ENCODE measurements around the gene ZDHHC5.
A peak's percentile ranks its signal among the peaks of the same experiment; 100 is the strongest.
"Not testable (repeated sequence)": the region's sequence is repeated elsewhere in the genome, so short reads cannot be mapped to it uniquely, and the experiment has no call there.

ZDHHC5 gene

DNA sequence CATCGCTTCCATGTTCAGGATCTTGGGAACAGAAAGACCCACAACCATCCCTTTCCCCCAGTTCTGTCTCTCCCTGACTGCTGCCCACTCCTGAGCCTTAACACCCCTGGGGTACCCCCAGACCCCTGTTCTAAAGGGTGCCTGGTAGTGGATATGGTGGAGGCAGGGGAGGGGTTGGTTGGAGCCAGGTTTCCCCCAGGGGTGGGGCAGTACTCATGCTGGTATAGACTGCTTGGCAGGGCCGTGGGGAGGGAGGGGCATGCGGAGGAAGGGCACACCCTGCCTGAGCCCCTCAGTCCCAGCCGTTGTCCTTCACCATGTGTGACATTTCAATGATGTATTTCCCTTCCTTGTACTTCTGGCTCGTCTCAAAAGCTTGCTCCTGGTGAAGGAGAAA is 22.2 kb upstream of the ZDHHC5 start:
- DNase-seq, result no peak

DNA sequence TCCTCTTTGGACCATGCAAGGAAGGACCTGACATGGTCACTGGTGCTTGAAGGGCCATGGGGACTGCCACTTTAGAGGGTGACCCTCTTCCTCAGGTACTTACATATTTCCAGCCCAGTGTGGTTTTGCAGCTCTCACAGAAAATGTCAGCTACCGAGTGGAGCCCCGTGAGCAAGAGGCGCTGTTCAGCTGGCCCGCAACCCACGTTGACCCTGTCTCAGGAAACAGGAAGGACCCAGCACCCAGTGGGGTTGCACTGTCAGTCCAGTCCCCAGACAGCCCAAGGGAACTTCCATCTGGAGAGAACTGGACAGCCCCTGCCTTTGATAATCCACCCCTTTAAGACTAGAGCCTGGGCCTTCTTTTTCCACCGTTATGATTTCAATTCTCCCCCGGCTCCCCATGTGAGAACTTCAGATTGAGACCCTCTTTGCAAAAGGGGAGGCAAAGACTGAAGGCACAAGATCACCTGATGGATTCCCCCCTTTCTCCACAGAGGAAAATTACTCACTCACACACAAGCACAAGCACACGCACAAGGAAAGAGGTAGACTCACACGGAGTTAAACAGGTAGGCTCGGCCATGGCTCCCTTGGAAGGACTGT is 21.6 kb upstream of the ZDHHC5 start:
- DNase-seq, result no peak

DNA sequence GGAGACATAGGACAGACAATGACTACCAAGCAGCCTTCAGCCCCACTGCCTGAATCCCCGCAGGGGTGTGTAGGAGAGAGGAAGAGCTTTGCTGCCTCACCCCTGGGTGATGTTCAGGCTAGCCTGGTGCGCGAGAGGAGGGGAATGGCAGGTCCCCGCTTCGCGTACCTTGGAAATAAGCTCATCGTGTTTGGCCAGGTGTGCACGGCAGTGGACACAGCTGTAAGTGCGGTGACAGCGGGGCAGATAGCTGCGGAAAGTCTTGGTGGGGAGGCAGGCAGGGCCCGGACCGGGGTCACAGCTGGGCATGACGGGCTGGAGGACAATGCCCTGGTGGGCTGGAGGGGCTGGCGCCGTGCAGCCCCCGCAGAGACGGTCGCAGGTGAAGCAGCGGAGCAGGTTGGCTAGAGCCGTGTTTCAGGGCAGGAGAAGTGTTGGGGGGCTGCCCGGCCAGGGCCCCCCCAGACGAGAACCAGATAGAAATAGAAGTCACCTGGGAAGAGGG is 21.1 kb upstream of the ZDHHC5 start:
- DNase-seq, result no peak

DNA sequence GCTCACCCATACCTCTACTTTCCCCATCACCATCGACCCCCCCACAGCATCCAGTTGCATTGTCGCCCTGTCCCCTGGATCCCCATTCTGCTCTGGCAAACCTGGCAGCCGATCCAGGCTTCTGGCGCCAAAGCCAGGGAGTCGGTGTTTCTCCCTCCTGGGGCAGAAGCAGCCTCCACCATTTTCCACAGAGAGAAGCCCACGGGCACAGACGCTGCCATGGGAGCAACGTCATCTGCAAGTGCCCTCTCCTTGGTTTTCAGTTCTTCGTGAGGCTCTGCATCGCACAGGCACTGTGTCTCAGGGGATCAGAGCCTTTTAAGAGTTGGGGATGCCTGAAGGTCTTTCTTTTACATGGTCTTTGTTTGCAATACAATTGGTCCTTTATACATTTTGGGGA is 20.5 kb upstream of the ZDHHC5 start:
- DNase-seq, result no peak

DNA sequence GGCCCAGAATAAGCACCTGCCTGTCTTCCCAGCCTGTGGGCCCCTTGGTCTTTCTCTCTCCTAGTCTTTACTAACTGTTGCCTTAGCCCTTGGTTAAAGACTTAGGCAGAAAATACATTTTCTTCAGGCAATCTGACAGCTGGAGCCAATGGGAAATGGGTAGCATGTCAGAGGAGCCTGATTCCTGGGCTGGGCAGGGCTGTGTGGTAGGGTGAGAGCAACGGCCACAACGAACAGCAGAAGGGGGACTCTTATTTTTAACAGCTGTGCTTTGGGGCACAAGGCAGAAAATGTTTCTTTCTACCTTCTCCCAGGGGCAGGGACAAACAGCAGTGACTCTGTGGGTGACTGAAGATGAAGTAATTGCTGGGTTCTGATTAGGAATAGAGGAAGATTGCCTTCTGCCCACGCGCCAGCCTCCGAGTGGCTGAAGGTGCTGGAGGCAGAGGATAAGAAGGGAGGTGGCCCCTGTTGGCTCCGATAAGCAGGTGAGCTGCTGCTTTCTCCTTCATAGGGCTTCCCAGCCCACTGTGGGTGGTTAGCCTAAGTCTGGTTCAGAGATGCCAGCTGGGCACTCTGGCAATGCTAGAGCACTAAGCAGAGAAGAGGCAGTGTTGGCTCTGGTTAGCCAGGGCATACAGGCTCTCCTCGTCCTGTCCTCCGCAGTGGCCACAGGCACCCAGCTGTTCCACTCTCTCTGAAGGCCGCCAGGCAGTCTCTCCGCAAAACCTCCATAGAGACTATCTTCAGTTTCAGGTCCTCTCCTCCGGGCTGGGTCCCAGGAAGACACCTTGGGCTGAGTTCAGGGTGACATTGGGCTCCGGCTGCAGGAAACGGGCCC is 19.7 kb upstream of the ZDHHC5 start:
- no peak for DNase-seq

DNA sequence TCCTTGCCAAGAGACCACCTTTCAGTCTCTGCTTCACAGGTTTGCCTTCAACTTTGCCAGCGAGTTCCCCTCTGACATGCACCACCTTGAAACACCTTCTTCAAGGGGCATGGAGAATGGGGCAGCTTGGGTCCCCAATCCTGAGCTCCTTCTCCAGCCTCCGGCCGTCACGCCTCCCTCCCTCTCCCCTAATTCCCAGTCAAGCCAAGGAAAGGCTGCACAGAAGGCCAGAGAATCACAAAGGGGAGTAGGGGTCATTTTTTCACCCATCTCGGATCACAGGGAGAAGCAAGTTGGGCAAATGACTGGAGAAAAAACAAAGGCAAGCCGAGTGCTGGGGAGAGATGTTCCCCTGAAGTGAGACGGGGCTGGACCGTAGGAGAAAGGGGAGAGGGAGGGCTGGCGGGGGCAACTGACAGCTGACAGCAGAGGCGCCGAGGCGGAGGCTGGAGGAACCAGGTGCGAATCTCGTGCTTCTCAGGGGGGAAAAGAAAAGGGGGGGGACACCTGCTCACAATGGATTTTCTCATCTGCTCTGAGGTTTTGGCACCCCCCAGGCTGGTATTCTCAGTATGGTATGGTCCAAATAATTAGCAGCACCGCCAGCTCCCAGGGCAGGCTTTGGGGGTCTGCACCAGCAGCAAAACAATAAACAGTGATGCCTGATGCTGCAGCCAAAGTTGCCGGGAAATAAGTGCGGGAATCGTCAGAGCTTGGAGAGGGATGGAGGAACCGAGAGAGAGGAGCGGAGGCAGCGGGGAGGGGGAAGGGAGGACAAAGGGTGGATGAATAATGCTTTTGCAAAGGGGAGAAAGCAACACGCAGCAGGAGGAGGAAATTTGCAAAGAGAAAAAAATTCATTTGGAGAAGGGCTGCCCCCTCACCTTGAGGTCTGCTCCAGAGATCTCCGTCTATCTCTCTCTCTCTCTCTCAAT is 18.8 kb upstream of the ZDHHC5 start:
- DNase-seq, result no peak

DNA sequence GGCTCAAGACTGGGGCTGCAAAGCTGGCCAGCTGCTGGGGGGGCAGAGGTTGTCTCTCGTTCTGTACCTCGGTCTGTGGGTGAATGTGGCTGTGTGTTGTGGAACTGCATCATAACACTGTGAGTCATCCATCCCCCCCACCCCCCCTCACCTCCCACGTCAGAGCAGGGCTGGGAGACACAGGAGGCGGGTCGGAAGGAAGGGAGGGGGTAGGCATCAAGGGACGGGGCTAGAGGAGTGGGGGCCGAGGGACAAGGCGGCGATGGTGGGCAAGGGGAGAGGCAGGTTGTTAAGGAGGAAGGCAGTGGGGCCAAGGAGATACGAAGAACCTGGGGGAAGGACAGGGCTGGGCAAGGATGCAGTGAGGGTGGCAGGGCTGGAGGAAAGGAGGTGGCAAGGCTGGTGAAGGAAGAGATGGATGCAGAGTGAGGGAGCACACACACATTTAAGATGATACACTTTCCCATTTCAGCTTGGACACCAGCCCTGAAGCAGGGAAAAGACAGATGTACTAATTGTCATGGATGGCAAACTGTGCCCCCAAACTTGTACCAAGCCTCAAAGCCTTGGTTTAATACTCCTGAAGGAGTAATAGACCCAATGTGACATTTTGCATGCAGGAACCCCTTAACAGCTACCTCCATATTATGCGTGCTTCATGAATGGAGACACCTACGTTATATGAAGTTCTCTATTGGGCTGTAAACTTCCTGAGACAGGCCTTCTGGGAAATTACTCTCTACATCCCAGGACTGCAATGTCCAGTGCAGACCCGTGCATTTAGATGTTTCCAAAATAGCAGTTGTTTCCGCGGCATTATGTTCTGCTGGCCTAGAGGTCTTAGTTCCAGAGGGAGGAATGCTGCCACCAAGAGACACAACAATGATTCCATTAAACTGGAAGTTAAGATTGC is 17.8 kb upstream of the ZDHHC5 start, which contains the start of gene YPEL4:
Gene YPEL4 (minus strand): TSS at position 87 of the 913 bp plus-strand sequence. CDS start 2,805 bp downstream, outside the sequence.
- DNase-seq, result peak; percentile 71 to 74

DNA sequence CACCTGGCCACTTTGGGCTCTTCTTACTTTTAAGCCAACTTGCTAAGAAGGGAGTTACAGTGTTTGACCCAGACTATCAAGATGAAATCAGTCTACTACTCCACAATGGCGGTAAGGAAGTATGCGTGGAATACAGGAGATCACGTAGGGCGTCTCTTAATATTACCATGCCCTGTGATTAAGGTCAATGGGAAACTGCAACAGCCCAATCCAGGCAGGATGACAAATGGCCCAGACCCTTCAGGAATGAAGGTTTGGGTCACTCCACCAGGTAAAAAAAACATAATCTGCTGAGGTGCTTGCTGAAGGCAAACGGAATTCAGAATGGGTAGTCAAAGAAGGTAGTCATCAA is 17.2 kb upstream of the ZDHHC5 start:
- DNase-seq, result no peak

DNA sequence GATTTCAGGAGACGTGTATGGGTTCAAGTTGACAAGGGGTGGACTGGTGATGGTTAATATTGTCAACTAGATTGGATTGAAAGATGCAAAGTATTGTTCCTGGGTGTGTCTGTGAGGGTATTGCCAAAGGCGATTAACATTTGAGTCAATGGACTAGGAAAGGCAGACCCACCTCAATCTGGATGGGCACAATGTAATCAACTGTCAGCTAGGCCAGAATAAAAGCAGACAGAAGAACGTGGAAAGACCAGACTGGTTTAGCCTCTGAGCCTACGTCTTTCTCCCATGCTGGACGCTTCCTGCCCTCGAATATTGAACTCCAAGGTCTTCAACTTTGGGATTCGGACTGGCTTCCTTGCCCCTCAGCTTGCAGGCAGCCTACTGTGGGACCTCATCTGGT is 16.5 kb upstream of the ZDHHC5 start:
- DNase-seq, result no peak

DNA sequence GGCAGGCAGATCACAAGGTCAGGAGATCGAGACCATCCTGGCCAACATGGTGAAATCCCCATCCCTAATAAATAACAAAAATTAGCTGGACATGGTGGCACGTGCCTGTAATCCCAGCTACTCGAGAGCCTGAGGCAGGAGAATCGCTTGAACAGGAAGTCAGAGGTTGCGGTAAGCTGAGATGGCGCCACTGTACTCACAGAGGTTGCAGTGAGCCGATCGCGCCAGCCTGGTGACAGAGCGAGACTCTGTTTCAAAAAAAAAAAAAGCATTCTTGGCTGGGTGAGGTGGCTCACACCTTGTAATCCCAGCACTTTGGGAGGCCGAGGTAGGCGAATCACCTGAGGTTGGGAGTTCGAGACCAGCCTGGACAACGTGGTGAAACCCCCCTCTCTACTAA is 15.7 kb upstream of the ZDHHC5 start:
- not testable (repeated sequence) for DNase-seq

DNA sequence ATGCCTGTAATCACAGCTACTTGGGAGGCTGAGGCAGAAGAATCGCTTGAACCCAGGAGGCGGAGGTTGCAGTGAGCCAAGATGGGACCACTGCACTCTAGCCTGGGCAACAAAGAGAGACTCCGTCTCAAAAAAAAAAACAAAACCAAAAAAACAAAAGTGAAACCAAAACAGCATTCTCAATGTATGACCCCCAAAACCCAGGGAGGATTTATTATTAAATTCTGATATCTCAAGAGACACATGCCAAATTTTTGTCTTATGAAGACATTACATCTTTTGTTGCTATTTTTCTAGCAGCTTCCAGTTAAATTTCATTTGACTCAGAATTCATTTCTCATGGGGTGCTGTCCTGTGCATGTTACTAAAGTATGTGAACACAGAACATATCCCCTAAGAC is 15.3 kb upstream of the ZDHHC5 start:
- no peak for DNase-seq

DNA sequence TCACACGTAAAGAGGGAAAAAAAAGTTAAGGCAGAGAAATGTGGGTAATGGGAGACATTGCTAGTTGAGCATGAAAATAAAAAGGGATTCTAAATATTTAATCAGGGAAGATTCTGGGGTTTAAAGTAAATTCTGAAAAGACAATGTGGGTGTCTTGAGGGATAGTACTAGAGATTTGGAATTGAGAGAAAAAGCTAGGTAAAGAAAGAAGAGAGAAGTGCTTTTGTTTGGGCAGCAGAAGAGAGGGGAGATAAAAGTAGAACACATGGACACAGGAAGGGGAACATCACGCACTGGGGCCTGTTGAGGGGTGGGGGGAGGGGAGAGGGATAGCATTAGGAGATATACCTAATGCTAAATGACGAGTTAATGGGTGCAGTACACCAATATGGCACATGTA is 14.8 kb upstream of the ZDHHC5 start:
- no peak for DNase-seq

DNA sequence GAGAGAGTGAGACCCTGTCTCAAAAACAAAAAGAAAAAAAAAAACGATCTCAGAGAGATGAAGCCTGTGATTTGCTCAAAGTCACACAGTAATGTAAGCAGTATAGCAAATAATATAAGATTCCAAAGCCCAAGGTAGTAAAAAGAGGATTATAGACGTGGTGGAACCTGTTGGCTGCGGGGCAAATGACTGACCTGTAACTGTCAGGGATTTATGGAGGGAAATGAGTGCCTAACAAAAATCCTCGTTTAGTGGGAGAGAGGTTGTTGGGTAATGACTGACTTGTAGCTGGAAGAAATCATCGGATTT is 11.1 kb upstream of the ZDHHC5 start:
- no peak for DNase-seq

DNA sequence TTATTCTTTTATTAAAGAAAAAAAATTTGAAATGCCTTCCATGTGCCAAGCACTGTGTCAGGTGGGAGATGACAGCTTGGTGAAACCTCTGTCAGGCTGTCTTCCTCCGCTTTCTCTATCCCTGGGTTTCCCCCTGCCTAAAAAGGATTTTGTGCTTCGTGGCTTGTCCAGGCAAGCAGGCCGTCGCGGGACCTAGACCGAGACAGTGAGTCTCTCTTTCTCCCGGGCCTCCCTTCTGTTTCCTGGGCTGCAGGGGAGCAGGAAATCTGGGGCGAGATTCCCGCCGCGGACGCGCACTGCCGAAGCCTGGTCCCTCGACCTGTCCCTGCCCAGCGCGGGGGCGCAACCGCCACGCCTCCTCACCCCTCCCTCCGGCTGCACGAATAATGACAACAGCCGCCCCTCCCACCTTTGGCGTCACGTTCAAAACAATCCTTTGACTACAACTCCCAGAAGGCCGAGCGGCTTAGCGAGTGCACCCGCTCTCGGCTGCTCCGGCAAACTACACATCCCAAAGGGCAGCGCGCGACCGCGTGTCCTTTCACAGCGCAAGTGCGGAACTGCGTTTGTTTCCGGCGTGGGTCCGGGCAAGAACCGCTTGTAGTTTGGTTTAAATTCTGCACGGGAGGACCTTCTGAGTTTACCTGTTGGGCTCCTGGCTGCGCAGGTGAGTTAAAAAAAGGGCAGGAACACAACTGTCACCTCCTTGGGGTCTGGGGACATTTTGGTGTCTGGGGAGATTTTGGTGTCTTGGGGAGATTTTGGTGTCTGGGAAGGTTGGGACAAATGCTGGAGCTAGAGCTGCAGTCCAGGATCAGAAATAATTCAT is 10.5 kb upstream of the ZDHHC5 start, which contains the start of gene CLP1:
Gene CLP1 (plus strand): TSS at position 569 of the 829 bp plus-strand sequence. CDS start 1,715 bp downstream, outside the sequence.
- DNase-seq, result peak; percentile 99 to 100

DNA sequence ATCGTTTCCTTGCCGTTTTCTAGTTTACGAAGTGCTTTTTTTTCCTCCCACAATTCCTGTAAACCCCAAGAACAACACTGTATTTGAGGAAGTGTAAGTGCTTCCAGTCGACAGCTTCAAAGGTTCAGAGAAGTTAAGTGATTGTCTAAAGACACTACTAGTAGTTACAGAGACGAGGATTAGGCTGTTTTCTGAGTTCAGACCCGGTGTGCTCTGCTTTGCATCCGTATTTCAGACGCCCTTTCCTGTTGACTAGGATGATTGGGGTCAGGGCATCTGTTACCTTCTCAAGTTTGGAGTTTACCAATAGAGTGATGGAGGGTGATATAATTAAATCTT is 9.9 kb upstream of the ZDHHC5 start:
- DNase-seq, result no peak

DNA sequence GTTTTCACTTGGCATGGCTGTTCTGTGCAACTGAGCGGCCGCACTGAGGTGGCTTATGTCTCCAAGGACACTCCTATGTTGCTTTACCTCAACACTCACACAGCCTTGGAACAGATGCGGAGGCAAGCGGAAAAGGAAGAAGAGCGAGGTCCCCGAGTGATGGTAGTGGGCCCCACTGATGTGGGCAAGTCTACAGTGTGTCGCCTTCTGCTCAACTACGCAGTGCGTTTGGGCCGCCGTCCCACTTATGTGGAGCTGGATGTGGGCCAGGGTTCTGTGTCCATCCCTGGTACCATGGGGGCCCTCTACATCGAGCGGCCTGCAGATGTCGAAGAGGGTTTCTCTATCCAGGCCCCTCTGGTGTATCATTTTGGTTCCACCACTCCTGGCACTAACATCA is 8.2 kb upstream of the ZDHHC5 start:
- no peak for DNase-seq

DNA sequence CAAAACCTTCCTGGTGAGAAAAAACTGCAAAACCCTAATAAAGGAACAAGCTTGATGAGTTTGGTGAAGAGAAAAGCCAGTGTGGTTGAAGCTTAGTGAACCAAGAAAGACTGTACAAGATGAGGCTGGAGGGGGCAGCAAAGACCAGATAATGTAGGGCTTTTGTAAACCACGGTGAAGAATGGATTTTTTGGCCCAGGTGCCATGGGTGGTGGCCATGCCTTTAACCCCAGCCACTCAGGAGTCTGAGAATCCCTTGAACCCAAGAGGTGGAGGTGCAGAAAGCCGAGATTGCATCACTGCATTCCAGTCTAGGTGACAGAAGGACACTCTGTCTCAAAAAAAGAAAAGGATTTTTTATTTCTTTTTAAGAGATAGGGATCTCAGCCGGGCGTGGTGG is 5.0 kb upstream of the ZDHHC5 start:
- DNase-seq, result no peak

DNA sequence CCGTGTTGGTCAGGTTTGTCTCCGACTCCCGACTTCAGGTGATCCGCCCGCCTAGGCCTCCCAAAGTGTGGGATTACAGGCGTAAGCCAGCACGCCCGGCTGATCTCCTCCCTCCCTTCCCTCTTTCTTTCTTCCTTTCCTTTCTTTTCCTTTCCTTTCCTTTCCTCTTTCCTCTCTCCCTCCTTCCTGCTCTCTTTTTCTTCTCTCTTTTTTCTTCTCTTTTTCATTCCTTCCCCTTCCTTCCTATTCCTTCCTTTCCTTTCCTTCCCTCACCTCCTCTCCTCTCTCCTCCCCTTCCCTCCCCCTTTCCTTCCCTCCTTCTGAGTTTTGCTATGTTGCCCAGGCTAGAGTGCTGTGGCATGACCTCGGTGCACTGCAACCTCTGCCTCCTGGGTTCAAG is 3.9 kb upstream of the ZDHHC5 start:
- no peak for DNase-seq

DNA sequence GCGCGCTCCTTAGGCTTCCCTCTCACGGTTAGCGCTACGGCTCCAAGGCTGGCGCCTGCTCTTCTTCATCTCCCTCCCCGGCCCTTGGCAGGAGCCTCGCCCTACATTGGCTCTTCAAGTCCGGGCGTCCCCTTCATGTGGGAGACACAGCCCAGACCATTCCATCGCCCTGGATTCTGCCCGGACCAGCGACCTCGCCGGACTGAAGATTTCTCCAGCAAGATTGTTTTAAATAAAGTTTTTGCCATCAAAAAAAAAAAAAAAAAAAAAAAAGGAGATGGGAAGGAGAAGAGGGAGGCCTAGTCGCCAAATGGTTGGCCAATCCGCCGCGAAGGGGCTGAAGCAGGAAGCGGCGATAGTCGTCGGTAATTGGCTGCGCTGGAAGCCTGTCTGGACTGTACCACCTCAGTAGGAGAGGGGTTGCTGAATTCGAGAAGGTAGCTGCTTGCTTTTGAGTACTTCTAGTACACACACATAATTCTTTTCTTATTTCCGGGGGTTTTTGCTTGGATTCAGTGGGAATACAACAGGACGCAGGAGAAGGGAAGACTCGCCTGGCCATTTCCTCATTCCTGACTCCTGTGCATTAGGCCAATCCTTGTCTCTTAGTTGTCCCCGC is 688 bp upstream of the ZDHHC5 start:
- DNase-seq, result peak; percentile 91 to 96

DNA sequence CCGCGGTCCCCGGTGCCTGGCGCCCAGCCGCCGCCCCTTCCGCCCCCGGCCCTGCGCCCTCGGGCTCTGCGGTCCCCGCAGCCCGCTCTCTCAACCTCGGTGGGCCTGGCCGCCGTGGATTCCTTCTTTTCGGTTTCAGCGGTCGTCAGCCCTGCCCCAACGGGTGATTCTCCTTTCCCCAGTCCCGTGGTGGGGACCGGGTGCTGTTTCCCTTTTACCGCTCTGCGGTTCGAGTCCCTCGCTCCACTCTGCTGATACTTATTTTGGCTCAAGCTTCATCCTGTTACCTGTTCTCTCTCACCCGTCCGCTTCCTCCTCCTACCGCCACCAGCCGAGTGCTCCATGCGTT is 494 bp downstream of the ZDHHC5 start:
- DNase-seq, result peak; percentile 30 to 34

DNA sequence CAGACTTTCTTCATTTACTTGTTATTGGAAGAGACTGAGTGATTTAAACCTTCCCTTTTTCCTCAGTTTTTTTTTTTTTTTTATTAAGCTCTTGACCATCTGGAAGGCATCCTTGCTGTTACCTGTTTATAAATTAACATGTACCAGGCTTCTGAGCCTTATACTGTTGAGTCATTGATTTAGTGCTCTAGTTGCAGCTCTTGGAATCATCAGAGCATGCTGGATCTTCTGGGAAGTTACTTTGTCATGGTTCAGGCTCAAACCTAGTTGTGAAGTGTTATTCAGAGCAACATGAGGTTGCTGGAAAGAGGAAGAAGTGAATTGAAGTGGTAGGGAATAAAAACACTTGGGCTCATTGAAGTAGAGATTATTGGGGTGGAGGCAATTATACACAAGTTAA is 6.3 kb downstream of the ZDHHC5 start:
- DNase-seq, result no peak

Data from activated CD4-positive, alpha-beta T cell treated with anti-CD3 and anti-CD28 coated beads for 4 hours (primary cell).